Subcutaneous abdominal adipose tissue (tissue), 5 donors: Measurements from ENCODE around the gene SEC14L1.
A peak's percentile ranks its signal among the peaks of the same experiment; 100 is the strongest.

Experiments
- H3K27ac ChIP-seq: one replicate; pipeline ENCODE4 v1.7.0; 2013; ENCODE audit warnings: low read depth, mild to moderate bottlenecking, inconsistent platforms, low read length, moderate library complexity
- H3K27me3 ChIP-seq, 5 donors: one replicate each; pipeline ENCODE4 v1.7.0; 2013; ENCODE audit warnings: low read length in 5 of 5, inconsistent platforms in 1 of 5; ENCODE audit not compliant: control insufficient read depth in 5 of 5, insufficient read depth in 4 of 5
- H3K36me3 ChIP-seq, 5 donors: one replicate each; pipeline ENCODE4 v1.7.0; 2013; ENCODE audit warnings: low read length in 5 of 5; ENCODE audit not compliant: control insufficient read depth in 5 of 5, insufficient read depth in 5 of 5
- H3K4me1 ChIP-seq, 5 donors: one replicate each; pipeline ENCODE4 v1.7.0; 2013; ENCODE audit warnings: low read length in 5 of 5, mild to moderate bottlenecking in 3 of 5, moderate library complexity in 1 of 5; ENCODE audit not compliant: control insufficient read depth in 5 of 5, insufficient read depth in 5 of 5
- H3K4me3 ChIP-seq, 5 donors: one replicate each; pipeline ENCODE4 v1.7.0; 2013; ENCODE audit warnings: low read length in 5 of 5, low read depth in 1 of 5
- H3K9ac ChIP-seq, 5 donors: one replicate each; pipeline ENCODE4 v1.7.0; 2013; ENCODE audit warnings: low read length in 5 of 5, mild to moderate bottlenecking in 4 of 5, moderate library complexity in 3 of 5
- H3K9me3 ChIP-seq, 5 donors: one replicate each; pipeline ENCODE4 v1.7.0; 2013; ENCODE audit warnings: low read length in 5 of 5; ENCODE audit not compliant: control insufficient read depth in 5 of 5
- donor health status: healthy.
- donor health status: healthy.
- donor health status: healthy.
- donor health status: healthy.
- donor health status: healthy.

The SEC14L1 gene

GRCh38 chr17:77214743-77215142 lies 74.0 kb downstream of the SEC14L1 start:
- H3K4me1 ChIP-seq = peaks cover 0 to 45% (median 5%) of the 10 kb centered on the region in 5 donors
- no peak overlapping the region for H3K27ac ChIP-seq
- H3K36me3 ChIP-seq = peaks cover 7 to 85% (median 83%) of the 10 kb centered on the region in 5 donors
- H3K9ac ChIP-seq = no peak overlapping the region
- H3K4me3 ChIP-seq = no peak overlapping the region
- H3K27me3 ChIP-seq = no peaks in the 10 kb centered on the region
- no peaks in the 10 kb centered on the region for H3K9me3 ChIP-seq

DNA sequence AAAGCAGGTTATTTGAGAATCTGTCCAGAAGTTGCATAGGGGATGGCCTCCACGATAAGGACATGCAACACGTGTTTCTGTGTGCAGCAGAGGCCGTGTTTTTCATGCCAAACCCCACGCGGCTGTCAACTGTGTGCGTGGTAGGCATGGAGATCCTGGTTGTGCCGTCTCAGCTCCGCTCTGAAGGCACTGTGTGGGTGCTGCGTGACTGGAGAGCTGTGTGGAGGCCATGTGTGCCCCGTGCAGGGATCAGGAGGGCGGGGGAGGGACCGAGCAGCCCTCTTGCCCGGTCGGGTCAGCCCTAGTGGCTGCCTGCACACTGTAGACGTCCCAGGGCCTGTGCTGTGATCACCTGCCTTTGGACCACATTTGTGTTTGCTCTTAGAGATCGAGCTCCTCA lies 74.5 kb downstream of the SEC14L1 start:
- no peak overlapping the region for H3K27ac ChIP-seq
- H3K36me3 ChIP-seq = peaks cover 7 to 80% (median 78%) of the 10 kb centered on the region in 5 donors
- no peak overlapping the region for H3K9ac ChIP-seq

DNA sequence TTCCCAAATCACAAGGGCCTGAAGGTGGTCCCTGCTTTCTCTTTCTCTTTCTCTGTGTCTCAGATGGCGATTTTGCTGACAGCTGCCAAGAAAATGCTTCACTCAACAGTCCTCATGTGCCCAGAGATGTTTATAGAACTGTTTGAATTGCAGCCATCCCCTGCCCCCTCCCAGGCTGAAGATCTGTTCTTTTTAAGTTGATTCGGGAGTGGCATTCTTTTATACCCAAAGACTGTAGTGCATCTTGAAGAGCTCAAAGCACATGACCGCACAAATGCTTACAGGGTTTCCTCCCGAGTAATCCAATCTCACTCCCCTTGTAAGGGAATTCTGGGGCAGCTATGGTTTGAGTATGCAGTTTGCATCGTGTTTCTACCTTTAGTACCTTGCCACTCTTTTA lies 75.7 kb downstream of the SEC14L1 start:
- Histone ChIP-seq H3K9me3 (no peaks in the 10 kb centered on the region), H3K36me3 (peaks cover 7 to 72% (median 67%) of the 10 kb centered on the region in 5 donors), H3K4me3 (no peak overlapping the region), H3K4me1 (peaks cover 0 to 34% (median 5%) of the 10 kb centered on the region in 5 donors), H3K27ac (no peak overlapping the region), H3K27me3 (no peaks in the 10 kb centered on the region), H3K9ac (peak overlapping the region in 1 of 5 donors; percentile 37)

More for the DNA sequence above, 74.5 kb downstream of the SEC14L1 start:
- H3K4me1 ChIP-seq = peaks cover 0 to 41% (median 5%) of the 10 kb centered on the region in 5 donors
- H3K9me3 ChIP-seq = no peaks in the 10 kb centered on the region
- H3K4me3 ChIP-seq = no peak overlapping the region
- no peaks in the 10 kb centered on the region for H3K27me3 ChIP-seq

DNA sequence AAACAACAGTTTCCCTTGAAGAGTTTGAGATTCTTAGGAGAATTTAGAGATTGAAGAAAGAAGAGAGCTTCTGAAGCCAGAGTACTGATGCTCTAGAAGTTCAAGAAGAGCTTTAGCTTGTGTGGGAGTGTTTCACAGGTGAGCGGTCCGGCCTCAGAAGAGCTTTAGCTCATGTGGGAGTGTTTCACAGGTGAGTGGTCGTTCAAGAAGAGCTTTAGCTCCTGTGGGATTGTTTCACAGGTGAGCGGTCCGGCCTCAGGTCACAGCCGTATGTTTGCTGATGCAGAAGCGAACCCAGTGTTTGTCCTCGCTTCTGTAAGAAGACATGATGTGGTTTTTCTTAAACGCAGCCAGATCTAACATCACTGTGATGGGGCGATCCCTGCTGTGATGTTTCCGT lies 76.4 kb downstream of the SEC14L1 start:
- H3K36me3 ChIP-seq = peaks cover 7 to 66% (median 61%) of the 10 kb centered on the region in 5 donors
- no peaks in the 10 kb centered on the region for H3K9me3 ChIP-seq
- H3K27ac ChIP-seq = no peak overlapping the region
- no peak overlapping the region for H3K4me3 ChIP-seq
- H3K9ac ChIP-seq = no peak overlapping the region
- no peaks in the 10 kb centered on the region for H3K27me3 ChIP-seq
- H3K4me1 ChIP-seq = peaks cover 0 to 30% (median 5%) of the 10 kb centered on the region in 5 donors

DNA sequence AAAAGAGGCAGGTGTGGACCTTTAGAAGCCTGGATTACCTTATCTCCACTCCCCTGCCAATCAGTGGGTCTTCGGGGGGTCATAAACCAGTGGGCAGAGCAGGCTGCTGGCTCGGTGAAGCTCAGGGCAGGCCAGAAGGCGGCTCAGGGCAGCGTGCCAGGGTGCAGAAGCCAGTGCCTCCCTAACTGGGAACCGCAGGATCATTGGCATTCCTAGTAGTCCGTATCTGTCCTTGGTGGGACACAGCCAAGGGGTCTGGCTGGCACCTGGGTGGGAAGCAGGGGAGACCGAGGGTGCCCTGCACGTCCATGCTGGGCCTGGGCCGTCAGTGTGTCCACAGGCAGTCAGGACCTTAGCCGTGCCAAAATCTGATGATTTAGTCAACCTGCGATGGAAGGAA lies 76.8 kb downstream of the SEC14L1 start:
- Histone ChIP-seq H3K9ac (no peak overlapping the region), H3K36me3 (peaks cover 7 to 61% (median 57%) of the 10 kb centered on the region in 5 donors), H3K27me3 (no peaks in the 10 kb centered on the region), H3K4me1 (peaks cover 0 to 27% (median 5%) of the 10 kb centered on the region in 5 donors), H3K9me3 (no peaks in the 10 kb centered on the region), H3K27ac (no peak overlapping the region), H3K4me3 (no peak overlapping the region)

- H3K9ac ChIP-seq = no peak overlapping the region
- H3K4me3 ChIP-seq = no peak overlapping the region
- H3K27me3 ChIP-seq = no peaks in the 10 kb centered on the region
- H3K27ac ChIP-seq = no peak overlapping the region
- H3K4me1 ChIP-seq = peaks cover 0 to 25% (median 0%) of the 10 kb centered on the region in 5 donors
- H3K36me3 ChIP-seq = peaks cover 7 to 48% (median 43%) of the 10 kb centered on the region in 5 donors
- H3K9me3 ChIP-seq = no peaks in the 10 kb centered on the region
Observed at GRCh38 chr17:77218902-77219301, 78.1 kb downstream of the SEC14L1 start.

DNA sequence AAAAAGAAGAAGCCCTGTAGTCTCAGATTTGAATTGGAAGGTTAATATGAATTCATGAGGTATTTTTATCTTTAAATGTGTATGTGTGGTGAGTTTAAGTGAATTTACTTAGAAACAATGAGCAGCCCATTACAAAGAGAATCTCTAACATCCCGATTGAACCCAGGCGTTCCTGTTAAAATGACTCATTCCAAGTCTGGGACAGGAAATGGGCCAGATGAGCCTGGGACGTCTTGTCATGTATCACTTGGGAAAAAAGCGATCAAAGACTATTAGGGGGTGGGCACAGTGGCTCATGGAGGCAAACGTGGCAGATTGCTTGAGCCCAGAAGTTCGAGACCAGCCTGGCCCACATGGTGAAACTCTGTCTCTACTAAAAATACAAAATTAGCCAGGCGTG lies 81.6 kb downstream of the SEC14L1 start:
- Histone ChIP-seq H3K9me3 (peaks cover 0 to 5% (median 3%) of the 10 kb centered on the region in 5 donors), H3K27ac (no peak overlapping the region), H3K36me3 (peaks cover 3 to 22% (median 16%) of the 10 kb centered on the region in 5 donors), H3K4me1 (peaks cover 0 to 22% (median 0%) of the 10 kb centered on the region in 5 donors), H3K9ac (no peak overlapping the region), H3K4me3 (no peak overlapping the region), H3K27me3 (no peaks in the 10 kb centered on the region)

DNA sequence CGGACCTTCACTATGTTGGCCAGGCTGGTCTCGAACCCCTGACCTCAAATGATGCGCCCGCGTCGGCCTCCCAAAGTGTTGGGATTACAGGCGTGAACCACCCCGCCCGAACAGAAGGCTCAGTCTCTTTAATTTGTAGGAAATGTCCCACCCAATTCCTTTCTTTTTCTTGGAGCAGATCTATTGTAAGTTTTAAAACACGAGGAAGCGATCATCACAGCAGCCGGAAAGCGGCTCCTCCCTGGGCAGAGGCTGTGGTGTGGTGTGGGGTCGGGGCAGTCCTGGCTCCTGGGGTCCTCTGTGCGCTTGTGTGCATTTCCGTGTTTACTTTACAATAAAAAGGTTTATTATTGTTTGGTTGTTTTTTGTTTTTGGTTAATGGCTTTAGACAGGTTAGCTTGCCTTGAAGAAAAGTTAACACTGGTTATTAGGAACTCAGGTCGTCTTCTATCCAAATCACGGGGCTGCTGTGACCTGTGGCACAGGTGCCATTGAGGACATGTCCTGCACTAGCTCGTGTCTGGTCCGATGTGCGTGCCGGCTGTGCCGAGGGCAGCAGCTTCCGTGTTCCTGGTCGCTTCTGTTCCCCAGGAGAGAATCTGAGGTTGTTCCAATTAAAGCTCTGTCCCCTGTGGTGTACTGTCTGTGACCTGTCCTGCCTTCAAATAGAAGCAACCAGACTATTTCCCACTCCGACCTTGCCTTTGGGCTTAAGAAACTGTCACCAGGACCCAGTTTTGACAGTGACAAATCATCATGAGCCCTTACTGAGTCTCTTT lies 83.1 kb downstream of the SEC14L1 start:
- H3K4me3 ChIP-seq = no peak overlapping the region
- peaks cover 0 to 5% (median 3%) of the 10 kb centered on the region in 5 donors for H3K9me3 ChIP-seq
- peaks cover 0 to 35% (median 0%) of the 10 kb centered on the region in 5 donors for H3K4me1 ChIP-seq
- peak overlapping the region; percentile 58 for H3K27ac ChIP-seq
- H3K36me3 ChIP-seq = peaks cover 0 to 8% (median 3%) of the 10 kb centered on the region in 5 donors
- H3K27me3 ChIP-seq = peaks cover 0 to 3% (median 0%) of the 10 kb centered on the region in 5 donors
- no peak overlapping the region for H3K9ac ChIP-seq

DNA sequence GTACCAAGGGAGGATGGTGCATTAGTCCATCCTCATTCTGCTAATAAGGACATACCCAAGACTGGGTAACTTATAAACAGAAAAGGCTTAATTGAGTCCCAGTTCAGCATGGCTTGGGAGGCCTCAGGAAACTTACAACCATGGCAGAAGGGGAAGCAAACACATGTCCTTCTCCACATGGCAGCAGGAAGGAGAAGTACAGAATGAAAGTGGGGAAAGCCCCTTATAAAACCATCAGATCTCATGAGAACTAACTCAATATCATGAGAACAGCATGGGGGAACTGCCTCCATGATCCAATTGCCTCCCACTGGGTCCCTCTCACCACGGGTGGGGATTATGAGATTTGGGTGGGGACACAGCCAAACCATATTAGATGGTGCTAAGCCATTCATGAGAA lies 84.5 kb downstream of the SEC14L1 start:
- Histone ChIP-seq H3K4me1 (peaks cover 0 to 36% (median 0%) of the 10 kb centered on the region in 5 donors), H3K27ac (no peak overlapping the region), H3K4me3 (no peak overlapping the region), H3K9ac (no peak overlapping the region), H3K36me3 (peaks cover 0 to 4% (median 0%) of the 10 kb centered on the region in 5 donors), H3K27me3 (peaks cover 0 to 3% (median 0%) of the 10 kb centered on the region in 5 donors), H3K9me3 (peaks cover 0 to 5% (median 3%) of the 10 kb centered on the region in 5 donors)
